HuH-7.5 (cell line): ENCODE results near the gene PSENEN.
A peak's percentile ranks its signal among the peaks of the same experiment; 100 is the strongest.

Experiments used
- DNase-seq: peaks from one replicate; pipeline ENCODE4 v3.0.0; 2011; ENCODE audit warnings: low spot score

Gene PSENEN

DNA sequence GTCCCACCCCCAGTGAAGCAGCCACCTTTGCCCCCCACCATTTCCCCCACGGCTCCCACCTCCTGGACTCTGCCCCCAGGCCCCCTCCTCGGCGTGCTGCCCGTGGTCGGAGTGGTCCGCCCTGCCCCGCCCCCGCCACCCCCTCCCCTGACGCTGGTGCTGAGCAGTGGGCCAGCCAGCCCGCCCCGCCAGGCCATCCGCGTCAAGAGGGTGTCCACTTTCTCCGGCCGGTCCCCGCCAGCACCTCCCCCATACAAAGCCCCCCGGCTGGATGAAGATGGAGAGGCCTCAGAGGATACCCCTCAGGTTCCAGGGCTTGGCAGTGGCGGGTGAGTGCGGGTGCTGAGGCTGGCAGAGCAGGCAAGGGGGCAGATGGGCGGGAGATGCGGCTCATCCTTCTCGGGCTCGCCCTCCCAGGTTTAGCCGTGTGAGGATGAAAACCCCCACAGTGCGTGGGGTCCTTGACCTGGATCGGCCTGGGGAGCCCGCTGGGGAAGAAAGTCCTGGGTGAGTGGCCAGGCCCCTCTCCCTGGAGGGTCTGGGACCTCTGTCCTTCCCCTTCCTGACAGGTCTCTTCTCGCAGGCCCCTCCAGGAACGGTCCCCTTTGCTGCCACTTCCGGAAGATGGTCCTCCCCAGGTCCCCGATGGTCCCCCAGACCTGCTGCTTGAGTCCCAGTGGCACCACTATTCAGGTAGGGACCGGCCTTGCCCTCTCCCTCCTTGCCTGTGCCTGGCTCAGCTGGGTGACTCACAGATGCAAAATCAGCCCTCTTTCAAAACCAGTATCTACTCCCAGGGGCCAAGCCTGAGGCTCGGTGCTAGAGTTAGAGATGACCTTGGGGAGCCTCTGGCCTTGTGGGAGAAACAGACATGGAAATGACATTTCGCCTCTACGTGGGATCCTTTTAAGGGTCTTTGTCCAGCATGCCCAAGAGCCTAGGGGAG, 12.0 kb upstream of the PSENEN start:
- DNase-seq = no peak

DNA sequence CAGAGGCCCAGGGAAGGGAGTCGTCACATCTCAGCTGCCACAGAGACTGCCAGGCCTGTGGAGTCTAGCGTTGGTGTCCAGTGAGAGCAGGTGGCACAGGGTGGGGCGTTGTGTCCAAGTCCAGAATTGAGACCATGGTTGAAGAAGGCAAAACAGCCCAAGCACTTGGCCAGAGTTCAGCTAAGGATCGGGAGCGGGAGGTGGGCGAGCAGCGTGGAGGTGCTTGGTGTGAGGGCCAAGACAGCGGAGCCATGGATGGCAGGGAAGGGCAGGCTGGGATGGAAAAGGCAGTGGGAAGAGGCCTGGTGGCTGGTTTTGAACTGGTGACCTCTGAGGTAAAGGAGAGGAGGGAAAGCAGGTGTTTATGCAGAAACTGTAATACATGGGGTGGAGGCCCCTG, 11.2 kb upstream of the PSENEN start:
- DNase-seq = no peak

DNA sequence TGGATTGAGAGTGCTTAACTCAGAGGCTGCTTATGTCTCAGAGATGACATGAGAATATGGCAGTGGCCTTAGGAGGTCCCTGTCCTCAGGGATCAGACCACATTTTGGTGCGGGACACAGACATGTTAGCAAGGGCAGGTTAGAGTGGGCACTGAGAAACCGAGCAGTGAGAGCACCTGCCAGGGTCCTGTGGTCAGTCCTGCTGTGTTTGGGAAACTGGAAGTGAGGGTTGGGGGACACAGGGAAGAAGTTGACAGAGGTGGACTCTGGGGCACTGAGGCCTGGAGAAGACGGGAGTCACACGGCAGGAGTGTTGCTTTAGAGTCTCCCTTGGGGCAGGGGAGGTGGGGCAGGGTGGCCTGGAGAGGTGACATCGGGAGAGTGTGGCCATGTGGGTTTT, 10.6 kb upstream of the PSENEN start:
- DNase-seq = no peak

DNA sequence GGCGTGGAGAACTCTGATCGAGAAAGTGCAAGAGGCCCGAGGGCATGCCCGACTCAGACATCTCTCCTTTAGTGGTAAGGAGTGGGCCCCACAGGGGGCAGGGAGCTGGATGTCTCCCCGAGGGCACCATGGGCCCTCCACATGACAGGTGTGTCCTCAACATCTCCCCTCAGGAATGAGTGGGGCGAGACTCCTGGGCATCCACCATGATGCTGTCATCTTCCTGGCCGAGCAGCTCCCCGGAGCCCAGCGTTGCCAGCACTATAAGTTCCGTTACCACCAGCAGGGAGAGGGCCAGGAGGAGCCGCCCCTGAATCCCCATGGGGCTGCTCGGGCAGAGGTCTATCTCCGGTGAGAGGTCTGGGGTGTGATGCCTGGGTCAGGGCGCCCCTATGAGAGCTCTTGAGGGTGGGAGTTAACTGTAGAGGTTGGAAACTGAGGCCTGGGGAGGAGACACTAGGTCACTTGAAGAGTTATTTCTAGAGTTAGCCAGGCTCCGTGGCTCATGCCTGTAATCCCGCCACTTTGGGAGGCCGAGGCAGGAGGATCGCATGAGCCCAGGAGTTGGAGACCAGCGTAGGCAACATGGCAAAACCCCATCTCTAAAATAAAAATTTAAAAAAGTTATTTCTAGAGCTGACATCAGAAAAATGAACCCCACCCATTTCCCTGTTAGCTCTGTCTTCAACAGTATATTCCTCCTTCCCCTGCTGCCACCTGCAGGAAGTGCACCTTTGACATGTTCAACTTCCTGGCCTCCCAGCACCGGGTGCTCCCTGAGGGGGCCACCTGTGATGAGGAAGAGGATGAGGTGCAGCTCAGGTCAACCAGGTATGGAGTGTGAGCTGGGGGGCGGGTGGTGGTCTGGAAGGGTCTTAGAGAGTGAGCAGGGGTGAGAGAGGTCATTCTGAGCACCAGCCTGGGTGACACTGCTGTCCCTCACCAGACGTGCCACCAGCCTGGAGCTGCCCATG, 8.3 kb upstream of the PSENEN start:
- no peak for DNase-seq

DNA sequence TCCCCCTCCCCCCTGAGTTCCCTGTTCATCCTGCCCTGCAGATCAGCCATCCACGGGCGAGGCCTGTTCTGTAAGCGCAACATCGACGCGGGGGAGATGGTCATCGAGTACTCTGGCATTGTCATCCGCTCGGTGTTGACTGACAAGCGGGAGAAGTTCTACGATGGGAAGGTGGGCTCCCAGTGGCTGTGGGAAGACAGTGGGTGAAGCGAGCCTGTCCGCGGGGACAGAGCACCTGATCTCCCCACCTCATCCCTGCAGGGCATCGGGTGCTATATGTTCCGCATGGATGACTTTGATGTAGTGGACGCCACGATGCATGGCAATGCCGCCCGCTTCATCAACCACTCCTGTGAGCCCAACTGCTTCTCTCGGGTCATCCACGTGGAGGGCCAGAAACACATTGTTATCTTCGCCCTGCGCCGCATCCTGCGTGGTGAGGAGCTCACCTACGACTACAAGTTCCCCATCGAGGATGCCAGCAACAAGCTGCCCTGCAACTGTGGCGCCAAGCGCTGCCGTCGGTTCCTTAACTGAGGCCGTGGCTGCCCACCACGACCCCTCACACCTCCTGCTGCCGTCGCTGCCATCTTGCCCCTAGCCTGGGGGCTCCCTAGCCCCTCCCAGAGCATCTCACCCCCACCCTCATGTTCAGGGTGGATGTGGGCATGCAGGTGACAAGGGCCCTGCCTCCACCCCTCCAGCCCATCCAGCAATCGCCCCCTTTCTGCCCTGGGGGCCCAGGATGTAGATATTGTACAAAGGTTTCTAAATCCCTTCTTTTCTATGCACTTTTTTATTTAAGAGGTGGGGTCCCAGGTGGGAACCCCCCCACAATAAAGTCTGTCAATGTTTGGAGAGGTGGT, 7.2 kb upstream of the PSENEN start:
- no peak for DNase-seq

DNA sequence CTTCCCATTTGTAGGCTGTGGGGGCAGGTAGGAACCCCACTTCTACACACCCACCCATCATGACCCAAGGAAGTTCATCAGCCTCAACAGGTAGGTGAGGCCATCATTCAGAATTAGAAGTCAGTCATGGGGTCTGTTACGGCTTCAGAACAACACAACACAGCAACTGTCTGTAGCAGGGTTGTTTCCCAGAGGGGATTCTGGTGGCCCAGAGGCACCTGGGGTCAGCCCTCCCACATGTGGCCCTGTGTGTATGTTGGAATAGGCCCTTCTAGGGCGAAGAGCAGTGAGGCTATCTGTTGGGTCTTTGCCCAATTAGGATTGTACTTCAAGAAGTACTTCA, 6.6 kb upstream of the PSENEN start:
- no peak for DNase-seq

DNA sequence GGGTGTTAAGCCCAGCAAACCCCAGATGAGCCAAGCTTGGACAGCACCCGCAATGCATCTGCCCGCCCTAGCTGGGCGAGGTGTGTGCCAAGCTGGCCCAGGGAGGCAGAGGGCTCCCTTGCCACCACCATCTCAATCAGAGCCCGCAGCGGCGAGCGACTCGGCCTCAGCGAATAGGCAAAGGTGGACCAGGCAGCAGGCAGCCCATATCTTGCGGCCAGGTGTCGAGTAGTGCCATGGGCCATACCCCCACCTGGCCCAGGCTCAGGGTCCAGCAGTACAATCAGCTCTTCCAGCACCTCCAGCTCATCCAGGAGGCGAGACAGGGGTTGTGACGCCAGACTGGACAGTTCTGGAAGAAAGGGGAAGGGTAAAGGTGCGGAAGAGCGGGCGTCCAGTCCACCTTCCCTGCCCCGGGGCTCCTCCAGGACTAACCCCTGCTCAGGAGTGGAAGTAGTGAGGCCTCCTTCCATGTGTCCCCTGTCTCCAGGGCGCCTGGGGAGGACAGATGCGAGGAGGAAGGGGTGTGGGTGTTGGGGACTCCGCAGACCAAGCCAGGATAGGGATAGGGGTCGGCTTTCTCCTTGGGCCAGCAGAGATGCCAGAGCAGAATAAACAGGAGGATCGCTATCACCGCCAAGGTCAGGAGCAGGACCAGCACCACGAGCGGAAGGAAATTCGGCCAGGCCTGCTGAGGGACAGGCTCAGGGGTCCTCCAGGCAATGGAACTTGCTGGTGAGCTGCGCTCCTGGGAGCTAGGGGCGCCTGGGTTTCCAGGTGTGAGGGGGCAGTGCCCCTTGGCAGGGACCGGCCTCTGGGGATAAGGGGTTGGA, 6.0 kb upstream of the PSENEN start:
- DNase-seq = no peak

DNA sequence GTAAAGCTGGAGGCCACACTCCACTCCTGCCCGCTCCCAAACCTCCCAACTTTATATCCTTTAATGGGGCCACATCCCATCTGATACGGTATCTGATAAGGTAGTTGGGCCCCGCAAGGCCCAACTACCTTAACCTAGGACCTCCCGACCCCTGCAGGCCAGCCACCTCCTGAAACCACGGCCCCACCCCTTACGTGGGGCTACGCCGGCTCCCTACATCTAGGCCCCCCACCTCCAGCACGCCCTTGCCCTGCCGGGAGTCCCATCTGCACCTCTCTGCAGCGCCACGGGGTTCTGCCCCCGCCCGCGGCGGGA, 5.4 kb upstream of the PSENEN start:
- DNase-seq = no peak

DNA sequence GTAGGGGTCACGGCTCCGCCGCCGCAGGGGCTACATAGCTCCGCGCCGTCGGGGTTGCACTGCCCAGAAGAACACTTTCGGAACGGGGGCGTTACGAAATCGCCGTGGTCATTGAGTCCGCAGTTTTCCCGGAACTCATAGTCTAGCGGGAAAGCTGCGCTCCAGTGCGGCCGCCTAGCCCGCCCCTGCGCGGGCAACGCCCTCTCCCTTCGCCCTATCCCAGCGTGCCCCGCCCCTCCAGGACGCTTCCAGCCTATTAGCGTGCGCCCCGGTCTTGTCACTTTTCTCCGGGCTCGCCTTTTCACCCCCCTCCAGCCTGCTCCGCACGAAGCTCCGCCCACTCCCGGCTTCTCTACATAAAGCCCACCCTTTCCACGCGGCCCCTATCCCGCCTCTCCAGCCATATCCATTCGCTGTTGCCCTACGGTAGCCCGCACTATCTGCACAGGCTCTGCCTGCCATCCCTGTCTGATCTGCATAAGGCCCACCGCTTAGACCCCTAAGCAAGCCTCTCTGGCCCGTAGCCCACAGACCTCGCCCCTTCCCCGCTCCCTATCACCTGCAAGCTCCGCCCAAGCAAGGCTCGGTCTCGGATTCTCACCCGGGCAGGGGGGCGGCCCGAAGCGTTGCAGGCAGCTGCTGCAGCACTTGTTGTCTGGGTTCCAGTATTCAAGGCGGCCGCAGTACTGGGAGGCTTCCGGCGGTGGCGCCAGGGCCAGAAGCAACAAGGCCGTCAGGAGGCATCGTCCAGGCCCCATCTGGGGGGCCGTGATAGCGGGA, 4.8 kb upstream of the PSENEN start:
- DNase-seq = peak; percentile 99

DNA sequence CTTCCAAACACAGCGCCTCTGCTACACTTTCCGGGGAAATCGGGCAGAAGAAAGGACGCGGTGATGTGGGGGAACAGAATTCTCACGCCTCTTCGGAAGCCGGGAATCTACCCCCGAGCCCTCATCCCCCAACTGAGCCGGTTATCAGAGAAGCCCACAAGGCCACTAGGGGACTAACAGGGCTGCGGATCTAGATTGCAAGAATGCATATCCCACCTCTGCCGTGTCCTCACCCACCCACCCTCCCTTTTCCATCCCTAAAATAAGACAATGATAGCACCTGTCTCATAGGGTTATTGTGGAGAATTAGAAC, 4.3 kb upstream of the PSENEN start:
- no peak for DNase-seq

DNA sequence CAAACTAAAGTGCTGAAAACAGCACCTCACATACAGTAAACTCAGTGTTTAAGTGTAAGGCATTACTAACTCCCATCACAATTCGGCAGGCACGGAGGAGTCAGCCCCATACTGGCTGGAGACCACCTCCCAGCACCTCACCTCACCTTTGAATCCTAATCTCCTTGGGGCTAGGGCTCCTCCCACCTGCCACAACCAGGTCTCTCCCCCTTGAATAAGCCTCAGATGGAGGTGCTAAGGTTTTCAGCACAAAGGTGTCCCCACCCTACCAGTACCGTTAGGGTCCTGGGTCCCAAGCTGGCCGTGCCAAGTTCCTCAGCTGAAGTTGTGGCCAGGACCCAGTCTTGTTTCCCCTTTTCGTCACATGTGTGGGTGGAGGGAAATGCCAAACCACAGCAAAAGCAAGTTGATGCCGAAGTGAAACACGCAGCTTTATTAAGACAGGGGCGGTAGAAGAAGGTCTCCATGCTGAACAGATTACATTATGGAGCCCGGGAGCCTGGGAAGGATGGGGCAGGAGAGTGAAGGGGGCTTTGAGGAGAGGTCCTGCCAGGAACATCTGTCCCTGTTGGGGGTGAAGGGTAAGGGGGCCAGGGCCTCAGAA, 3.2 kb upstream of the PSENEN start, which contains the start of gene IGFLR1:
Gene IGFLR1 (minus strand): TSS at position 332 of the 604 bp plus-strand sequence. CDS start 1,272 bp downstream, outside the sequence.
- DNase-seq = no peak

DNA sequence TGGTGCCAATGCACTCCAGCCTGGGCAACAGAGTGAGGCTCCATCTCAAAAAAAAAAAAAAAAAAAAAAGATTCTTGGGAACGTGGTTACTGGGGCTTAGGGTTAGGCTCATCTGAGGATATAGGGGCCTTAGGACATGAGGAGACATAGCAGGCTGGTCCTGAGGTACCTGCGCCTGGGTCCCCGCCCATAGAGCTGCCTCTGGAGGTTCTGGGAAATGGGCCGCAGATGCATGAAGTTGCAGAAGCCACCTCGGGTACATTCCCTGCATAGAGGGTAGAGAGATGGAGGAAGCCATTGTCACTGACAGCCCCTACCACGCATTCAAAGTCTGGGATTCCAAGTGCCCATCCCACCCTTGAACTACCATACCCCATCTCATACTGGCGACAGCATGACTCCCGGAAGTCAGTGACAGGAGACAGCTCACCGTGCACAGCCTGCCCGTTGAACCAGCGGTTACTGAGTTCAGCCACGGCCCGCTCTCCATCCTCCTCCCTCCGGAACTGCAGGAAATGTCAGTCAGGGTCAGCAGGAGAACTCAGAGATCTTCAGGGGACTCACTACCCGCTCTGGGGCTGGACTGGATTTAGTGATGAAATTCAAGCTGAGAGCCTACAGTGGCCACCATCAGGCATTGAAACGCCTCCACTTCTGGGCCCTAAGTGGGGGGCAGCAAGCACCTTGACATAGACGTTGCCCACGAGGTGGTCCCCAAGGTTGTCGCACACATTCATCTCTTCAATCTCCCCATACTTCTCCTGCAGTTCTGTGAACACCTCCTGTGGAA, 1.6 kb upstream of the PSENEN start:
- DNase-seq = no peak

DNA sequence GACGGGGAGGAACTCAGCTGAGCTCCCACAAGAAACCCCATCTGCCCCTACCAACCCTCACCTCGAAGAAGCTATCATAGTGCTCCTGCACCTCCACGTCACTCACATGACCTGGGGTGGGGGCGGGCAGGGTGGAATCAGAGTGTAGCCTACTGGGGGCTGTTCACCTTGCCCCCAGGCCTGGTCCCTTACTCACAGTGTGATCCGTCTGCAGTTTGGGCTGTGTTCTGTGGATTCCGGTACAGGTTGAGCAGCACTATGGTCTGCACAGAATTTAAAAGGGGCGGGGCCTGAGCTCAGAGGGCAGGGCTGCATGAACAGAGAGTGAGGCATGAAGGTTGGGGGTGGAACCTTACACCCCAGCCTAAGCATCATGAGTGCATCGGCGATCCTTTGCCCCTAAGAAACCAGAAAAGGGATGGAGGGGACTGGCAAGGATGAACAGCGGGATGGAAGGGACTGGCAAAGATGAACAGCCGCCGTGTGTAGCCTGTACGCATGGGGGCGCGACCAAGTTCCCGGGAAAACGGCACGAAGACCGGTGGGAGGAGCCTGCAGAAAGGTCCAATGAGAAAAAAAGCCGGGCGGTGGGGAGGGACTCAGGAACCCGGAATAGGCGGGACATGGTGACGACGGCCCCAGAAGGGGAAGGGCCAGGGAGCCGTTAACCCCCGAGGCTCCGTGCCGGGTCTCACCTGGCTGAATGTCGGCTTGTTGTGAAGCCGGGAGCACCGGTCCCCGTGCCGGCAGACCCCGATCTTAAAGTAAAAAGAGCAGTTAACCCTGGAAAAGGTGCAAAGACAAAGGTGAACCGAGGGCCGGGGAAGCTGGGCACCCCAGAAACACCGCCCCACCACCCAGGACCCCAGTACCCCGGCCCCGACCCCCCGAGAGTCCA, 772 bp upstream of the PSENEN start:
- peak; percentile 80 for DNase-seq

DNA sequence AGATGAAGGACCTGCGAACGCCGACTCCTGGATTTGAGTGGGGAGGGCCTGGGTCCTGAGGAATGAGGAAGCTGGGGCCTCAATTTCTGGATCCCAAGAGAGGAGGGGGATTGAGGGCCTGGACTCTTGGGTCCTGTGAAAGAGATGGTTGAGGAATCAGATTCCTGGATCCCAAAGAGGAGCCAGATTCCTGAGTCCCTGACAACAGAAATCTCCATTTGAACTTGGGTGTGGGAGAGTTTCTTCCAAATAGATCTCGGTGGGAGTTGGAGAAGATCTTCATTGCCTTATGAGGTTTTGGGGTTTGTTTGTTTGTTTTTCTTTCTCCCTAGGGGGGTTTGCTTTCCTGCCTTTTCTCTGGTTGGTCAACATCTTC, 624 bp downstream of the PSENEN start:
- DNase-seq = no peak

DNA sequence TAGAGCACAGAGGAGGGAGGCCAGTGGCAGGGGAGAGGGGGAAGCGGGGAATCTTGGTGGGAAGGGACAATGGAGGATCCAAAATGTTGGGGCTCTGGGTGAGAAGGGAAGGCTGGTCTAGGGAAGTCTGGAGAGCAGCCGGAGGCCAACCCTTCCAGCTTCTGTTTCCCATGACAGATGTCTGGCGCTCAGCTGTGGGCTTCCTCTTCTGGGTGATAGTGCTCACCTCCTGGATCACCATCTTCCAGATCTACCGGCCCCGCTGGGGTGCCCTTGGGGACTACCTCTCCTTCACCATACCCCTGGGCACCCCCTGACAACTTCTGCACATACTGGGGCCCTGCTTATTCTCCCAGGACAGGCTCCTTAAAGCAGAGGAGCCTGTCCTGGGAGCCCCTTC, 1.1 kb downstream of the PSENEN start:
- DNase-seq = no peak

DNA sequence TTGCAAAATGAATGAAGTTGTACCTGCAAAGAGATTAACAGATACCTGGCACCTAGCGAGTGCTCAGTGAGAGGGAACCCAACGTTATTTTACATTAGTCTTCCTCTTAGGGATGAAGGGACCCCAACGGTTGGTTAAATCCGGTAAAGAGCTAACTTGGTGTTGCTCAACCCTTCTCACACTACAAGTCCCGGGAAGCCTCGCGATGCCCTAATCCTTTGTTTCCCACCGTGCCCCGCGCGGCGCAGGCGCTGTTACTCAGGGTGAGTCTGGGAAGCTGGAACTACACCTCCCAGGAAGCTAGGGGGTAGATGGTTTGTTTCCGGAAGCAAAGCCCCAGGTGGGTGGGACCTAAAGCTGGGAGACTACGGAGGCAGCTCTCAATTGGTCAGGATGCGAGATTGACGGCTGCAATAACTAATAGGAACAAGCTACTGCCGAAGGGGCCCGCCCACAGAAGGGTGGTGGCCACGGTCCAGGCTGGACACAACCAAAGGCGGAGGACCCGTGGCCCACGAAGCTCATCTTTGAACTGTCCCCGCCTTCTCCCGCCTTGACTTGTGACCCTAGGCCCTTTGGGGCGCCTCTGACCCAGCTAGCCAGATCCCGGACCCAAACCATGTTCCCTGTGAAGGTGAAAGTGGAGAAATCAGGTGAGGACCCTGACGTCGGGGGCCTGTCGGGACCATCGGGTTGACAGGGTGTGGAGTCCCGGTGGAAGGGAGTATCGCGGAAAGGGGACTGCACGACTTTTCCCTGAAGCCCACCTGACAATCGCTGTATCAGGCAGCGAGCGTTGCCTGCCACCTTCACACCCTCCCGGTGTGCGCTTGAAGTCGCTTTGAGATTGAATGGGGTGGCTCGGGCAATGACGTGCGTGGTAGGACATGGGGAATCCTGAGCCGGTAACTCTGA, 2.9 kb downstream of the PSENEN start, which contains the start of gene LIN37:
Gene LIN37 (plus strand): TSS at position 471 of the 915 bp plus-strand sequence. CDS start 149 bp downstream, at position 620.
- DNase-seq = peak; percentile 95

DNA sequence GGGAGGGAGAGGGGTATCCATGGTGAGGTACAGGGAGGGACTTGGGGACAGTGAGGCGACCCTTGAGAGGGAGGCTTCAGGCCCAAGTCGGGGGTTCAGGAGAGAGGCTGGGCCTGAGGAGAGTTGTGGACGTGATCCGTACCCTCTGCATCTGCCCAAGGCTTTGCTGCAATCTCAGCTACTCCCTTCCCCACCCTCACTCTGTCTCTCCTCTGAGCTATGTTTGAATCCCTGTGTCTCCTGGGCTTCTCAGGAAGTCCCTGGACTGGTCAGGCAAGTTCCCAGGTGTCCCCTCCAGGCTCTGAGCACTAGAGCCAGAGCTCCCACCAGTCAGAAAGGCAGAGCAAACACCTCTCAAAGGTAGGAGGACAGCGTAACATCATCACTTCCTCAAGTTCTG, 4.7 kb downstream of the PSENEN start:
- no peak for DNase-seq
